Measurements from ENCODE around the gene DNAH7.

GRCh38 chr2:195956725-195957124 lies 111.9 kb downstream of the DNAH7 start:
- no peak for TF ChIP-seq POLR2A (IDR thresholded peaks at IDR 0.05)
- TF ChIP-seq CTCF (IDR thresholded peaks at IDR 0.05 in 8 of 11, conservative IDR thresholded peaks at IDR 0.05 in 3 of 11) = no peak
- TF ChIP-seq POLR2AphosphoS5 (IDR thresholded peaks at IDR 0.05) = no peak

Measured in spleen (tissue), 7 donors.